ENCODE measurements around the gene TIPARP.

TIPARP gene, protein sequence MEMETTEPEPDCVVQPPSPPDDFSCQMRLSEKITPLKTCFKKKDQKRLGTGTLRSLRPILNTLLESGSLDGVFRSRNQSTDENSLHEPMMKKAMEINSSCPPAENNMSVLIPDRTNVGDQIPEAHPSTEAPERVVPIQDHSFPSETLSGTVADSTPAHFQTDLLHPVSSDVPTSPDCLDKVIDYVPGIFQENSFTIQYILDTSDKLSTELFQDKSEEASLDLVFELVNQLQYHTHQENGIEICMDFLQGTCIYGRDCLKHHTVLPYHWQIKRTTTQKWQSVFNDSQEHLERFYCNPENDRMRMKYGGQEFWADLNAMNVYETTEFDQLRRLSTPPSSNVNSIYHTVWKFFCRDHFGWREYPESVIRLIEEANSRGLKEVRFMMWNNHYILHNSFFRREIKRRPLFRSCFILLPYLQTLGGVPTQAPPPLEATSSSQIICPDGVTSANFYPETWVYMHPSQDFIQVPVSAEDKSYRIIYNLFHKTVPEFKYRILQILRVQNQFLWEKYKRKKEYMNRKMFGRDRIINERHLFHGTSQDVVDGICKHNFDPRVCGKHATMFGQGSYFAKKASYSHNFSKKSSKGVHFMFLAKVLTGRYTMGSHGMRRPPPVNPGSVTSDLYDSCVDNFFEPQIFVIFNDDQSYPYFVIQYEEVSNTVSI

DNA sequence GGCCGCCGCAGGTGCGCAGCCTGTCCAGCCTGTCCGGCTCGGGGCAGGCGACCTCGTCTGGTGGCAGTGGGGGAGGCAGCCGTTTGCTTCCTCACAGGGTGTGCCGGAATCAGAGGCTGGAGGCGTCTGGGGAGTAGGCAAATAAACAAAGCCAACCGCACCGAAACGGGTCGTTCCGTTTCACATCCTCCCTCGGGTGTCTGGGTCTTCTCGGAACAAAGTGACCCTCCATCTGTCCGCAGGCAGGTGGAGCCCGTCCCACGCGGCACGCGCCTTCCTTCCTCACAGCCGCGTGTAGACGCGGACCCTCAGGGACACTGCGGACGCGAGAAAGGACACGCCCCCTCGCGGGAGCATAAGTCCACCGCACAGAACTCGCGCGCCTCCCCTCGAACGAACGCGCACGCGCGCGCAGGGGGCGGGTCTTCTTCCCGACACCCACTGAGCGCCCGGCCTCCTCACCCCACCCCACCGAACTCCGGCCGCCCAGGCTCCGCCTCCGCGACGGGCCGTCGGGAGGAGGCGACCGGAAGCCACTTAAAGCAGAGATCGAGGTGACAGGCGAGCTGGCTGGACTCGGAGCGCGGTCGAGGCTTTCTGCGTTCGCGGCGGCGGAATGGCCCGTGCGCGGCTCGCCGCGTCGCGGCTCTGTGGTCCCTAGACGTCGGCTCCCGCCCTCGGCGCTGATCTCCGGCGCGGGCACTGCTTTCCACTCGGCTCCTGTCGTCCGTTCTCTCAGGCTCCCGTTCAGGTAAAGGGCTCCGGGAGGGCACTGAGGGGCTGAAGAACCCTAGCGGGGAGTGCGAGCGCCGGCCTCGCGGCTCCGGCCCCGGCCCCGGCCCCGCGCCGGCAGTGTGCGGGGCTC is at the start of gene TIPARP:
TSS of gene TIPARP (plus strand) at position 545 of the 865 bp plus-strand sequence. CDS start 3,108 bp downstream, outside the sequence.
- TF ChIP-seq, protein P1, sequence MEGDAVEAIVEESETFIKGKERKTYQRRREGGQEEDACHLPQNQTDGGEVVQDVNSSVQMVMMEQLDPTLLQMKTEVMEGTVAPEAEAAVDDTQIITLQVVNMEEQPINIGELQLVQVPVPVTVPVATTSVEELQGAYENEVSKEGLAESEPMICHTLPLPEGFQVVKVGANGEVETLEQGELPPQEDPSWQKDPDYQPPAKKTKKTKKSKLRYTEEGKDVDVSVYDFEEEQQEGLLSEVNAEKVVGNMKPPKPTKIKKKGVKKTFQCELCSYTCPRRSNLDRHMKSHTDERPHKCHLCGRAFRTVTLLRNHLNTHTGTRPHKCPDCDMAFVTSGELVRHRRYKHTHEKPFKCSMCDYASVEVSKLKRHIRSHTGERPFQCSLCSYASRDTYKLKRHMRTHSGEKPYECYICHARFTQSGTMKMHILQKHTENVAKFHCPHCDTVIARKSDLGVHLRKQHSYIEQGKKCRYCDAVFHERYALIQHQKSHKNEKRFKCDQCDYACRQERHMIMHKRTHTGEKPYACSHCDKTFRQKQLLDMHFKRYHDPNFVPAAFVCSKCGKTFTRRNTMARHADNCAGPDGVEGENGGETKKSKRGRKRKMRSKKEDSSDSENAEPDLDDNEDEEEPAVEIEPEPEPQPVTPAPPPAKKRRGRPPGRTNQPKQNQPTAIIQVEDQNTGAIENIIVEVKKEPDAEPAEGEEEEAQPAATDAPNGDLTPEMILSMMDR (IDR thresholded peaks at IDR 0.05): peak; percentile 88
- no peaks in the 10 kb centered on the region for H3K4me1 ChIP-seq
- peak within 1 kb of the TSS; percentile 81 for H2AFZ ChIP-seq
- H3K27me3 ChIP-seq (ENCODE audit: control insufficient read depth, insufficient read depth, low read length): no peaks in the 10 kb centered on the region
- H3K9ac ChIP-seq: peak within 1 kb of the TSS; percentile 99
- peak within 1 kb of the TSS; percentile 90 for H3K4me3 ChIP-seq (ENCODE audit: low read depth, low read length)
- H3K9me3 ChIP-seq (ENCODE audit: control insufficient read depth, low read length): no peaks in the 10 kb centered on the region
- H3K27ac ChIP-seq: peak within 1 kb of the TSS; percentile 99
- peaks cover 37% of the 10 kb centered on the region for H3K79me2 ChIP-seq
- peak within 1 kb of the TSS; percentile 85 for H3K4me2 ChIP-seq (ENCODE audit: low read length)
- no peaks in the 10 kb centered on the region for H3K36me3 ChIP-seq (ENCODE audit: control insufficient read depth, insufficient read depth, low read length)

DNA sequence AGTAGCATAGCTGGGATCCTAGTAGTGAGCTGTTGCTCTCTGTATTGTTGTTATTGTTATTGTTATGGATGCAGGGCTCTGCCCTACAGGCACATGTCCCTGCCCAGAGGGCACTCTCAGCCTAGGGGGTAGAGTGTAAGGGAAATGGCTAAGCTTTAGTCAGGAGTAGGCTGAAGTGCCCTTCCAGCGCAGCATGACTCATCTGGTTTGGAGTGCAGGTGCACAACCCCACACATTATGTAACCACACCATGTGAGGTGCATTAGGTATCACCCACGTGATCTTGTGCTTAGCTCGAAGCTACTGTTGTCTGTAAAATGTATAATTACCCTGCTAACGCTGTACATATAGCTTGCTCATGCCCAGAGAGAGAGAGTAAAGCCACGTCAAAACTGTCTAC is 48.3 kb upstream of the TIPARP start:
- Histone ChIP-seq H3K4me2 (ENCODE audit: low read length) (no peak overlapping the region), H3K36me3 (ENCODE audit: control insufficient read depth, insufficient read depth, low read length) (no peaks in the 10 kb centered on the region), H3K27me3 (ENCODE audit: control insufficient read depth, insufficient read depth, low read length) (no peaks in the 10 kb centered on the region), H3K4me1 (peaks cover 8% of the 10 kb centered on the region), H3K4me3 (ENCODE audit: low read depth, low read length) (no peak overlapping the region), H3K9me3 (ENCODE audit: control insufficient read depth, low read length) (no peaks in the 10 kb centered on the region), H3K27ac (no peak overlapping the region), H3K9ac (no peak overlapping the region), H2AFZ (no peak overlapping the region), H3K79me2 (no peaks in the 10 kb centered on the region)
- TF ChIP-seq, protein P1 (IDR thresholded peaks at IDR 0.05): no peak

DNA sequence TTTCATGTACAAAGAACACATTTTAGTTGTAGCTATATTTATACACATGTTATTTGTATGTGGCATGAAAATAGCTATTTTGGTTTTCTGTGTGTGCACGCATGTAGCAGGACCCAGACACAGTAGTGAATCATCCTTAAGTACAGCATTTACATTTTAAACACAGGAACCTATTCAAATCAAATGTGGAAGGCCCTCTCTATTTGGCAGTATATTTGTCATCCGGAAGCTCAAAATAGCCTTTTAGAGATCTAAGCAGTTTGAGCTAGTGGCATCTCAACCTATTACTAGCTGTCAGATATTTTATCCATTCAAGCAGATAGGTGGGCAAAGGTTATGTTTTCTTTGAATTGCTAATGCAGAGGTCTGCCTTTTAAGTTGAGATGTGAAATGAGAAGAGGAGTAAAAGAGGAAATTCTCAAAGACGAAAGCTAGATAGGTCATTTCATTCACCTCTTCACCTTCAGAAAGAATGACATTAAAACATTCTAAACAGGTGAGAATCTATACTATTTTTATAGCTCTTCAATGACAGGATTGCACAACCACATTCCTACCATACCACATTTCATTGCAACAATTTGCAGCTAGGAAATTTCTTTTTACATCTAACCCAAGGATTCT is 46.3 kb upstream of the TIPARP start:
- H3K4me1 ChIP-seq: peaks cover 8% of the 10 kb centered on the region
- no peaks in the 10 kb centered on the region for H3K36me3 ChIP-seq (ENCODE audit: control insufficient read depth, insufficient read depth, low read length)
- TF ChIP-seq, protein P1 (IDR thresholded peaks at IDR 0.05): no peak
- no peaks in the 10 kb centered on the region for H3K9me3 ChIP-seq (ENCODE audit: control insufficient read depth, low read length)
- no peak overlapping the region for H2AFZ ChIP-seq
- H3K27ac ChIP-seq: no peak overlapping the region
- H3K79me2 ChIP-seq: no peaks in the 10 kb centered on the region
- no peak overlapping the region for H3K4me3 ChIP-seq (ENCODE audit: low read depth, low read length)
- no peaks in the 10 kb centered on the region for H3K27me3 ChIP-seq (ENCODE audit: control insufficient read depth, insufficient read depth, low read length)
- H3K4me2 ChIP-seq (ENCODE audit: low read length): no peak overlapping the region
- H3K9ac ChIP-seq: no peak overlapping the region

DNA sequence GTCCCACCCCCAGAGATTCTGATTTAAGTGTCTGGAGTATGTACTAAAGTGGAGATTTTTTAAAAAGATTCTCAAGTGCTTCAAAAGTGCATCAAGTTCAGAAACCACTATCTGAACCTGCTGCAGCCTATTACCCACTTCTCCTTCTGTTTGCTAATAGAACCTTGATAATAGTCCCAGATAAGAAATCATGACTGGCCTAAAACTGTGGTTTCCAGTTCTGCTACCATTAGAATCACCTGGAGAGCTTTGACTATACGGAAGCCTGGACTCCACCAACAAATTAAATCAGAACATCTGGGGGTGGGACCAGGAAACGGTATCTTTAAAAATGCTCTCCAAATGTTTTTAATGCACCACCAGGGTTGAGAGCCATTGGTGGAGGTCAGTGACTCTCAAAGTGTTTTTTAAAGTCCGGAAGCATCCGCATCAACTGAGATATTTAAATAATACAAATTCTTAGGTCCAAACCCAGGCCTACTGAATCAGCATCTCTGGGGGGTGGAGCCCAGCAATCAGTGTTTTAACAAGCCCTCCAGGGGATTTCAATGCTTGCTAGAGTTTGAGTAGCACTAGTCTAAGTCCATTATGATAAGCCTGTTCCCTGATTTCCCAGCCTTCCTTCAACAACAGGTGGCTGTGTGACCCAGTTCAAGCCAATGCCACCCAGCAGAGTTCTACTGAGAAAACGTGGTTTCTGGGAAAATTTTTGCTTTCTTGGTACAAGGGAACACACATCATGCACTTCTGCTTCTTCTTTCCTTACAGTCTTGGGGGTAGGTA is 45.4 kb upstream of the TIPARP start:
- no peaks in the 10 kb centered on the region for H3K79me2 ChIP-seq
- no peak overlapping the region for H3K4me3 ChIP-seq (ENCODE audit: low read depth, low read length)
- TF ChIP-seq, protein P1 (IDR thresholded peaks at IDR 0.05): no peak
- no peaks in the 10 kb centered on the region for H3K27me3 ChIP-seq (ENCODE audit: control insufficient read depth, insufficient read depth, low read length)
- H3K9ac ChIP-seq: no peak overlapping the region
- H3K4me2 ChIP-seq (ENCODE audit: low read length): no peak overlapping the region
- no peaks in the 10 kb centered on the region for H3K36me3 ChIP-seq (ENCODE audit: control insufficient read depth, insufficient read depth, low read length)
- H3K9me3 ChIP-seq (ENCODE audit: control insufficient read depth, low read length): no peaks in the 10 kb centered on the region
- H3K4me1 ChIP-seq: peaks cover 8% of the 10 kb centered on the region
- H2AFZ ChIP-seq: no peak overlapping the region
- no peak overlapping the region for H3K27ac ChIP-seq
